ENCODE measurements around the gene CLEC4F.

CLEC4F gene

GRCh38 chr2:70830366-70830765 lies 10.0 kb upstream of the CLEC4F start:
- H3K79me2 ChIP-seq (ENCODE audit: control insufficient read depth, low read length): no peaks in the 10 kb centered on the region
- H3K4me2 ChIP-seq (ENCODE audit: low read length): no peak overlapping the region
- peaks cover 10% of the 10 kb centered on the region for H3K27me3 ChIP-seq (ENCODE audit: control insufficient read depth, low read length)
- H3K9me3 ChIP-seq (ENCODE audit: control insufficient read depth, insufficient read depth, low read length): no peaks in the 10 kb centered on the region
- no peaks in the 10 kb centered on the region for H3K36me3 ChIP-seq (ENCODE audit: control insufficient read depth, low read length)
- H3K27ac ChIP-seq (ENCODE audit: low read depth, low read length): no peak overlapping the region
- no peak overlapping the region for H3K4me3 ChIP-seq (ENCODE audit: low read length)
- H3K9me2 ChIP-seq (replicated peaks; ENCODE audit: control insufficient read depth, low read length): no peaks in the 10 kb centered on the region
- no peaks in the 10 kb centered on the region for H4K20me1 ChIP-seq (ENCODE audit: control insufficient read depth, insufficient read depth, low read depth, low read length)
- H3K4me1 ChIP-seq (ENCODE audit: control insufficient read depth, low read length): no peaks in the 10 kb centered on the region
- no peaks in the 10 kb centered on the region for H3F3A ChIP-seq (ENCODE audit: control insufficient read depth, insufficient read depth)
- TF ChIP-seq EZH2phosphoT487 (IDR thresholded peaks at IDR 0.05; ENCODE audit: borderline replicate concordance, low read length) (no peak), CTCF (IDR thresholded peaks at IDR 0.05; ENCODE audit: low read depth, low read length, poor library complexity, severe bottlenecking) (no peak)

- no peaks in the 10 kb centered on the region for H3F3A ChIP-seq (ENCODE audit: control insufficient read depth, insufficient read depth)
- no peak overlapping the region for H3K27ac ChIP-seq (ENCODE audit: low read depth, low read length)
- no peaks in the 10 kb centered on the region for H3K4me1 ChIP-seq (ENCODE audit: control insufficient read depth, low read length)
- no peaks in the 10 kb centered on the region for H3K9me2 ChIP-seq (replicated peaks; ENCODE audit: control insufficient read depth, low read length)
- no peaks in the 10 kb centered on the region for H3K79me2 ChIP-seq (ENCODE audit: control insufficient read depth, low read length)
- H4K20me1 ChIP-seq (ENCODE audit: control insufficient read depth, insufficient read depth, low read depth, low read length): no peaks in the 10 kb centered on the region
- no peak for TF ChIP-seq EZH2phosphoT487 (IDR thresholded peaks at IDR 0.05; ENCODE audit: borderline replicate concordance, low read length)
- no peak for TF ChIP-seq CTCF (IDR thresholded peaks at IDR 0.05; ENCODE audit: low read depth, low read length, poor library complexity, severe bottlenecking)
- H3K4me2 ChIP-seq (ENCODE audit: low read length): no peak overlapping the region
- H3K4me3 ChIP-seq (ENCODE audit: low read length): no peak overlapping the region
- H3K36me3 ChIP-seq (ENCODE audit: control insufficient read depth, low read length): no peaks in the 10 kb centered on the region
- H3K9me3 ChIP-seq (ENCODE audit: control insufficient read depth, insufficient read depth, low read length): no peaks in the 10 kb centered on the region
- peaks cover 10% of the 10 kb centered on the region for H3K27me3 ChIP-seq (ENCODE audit: control insufficient read depth, low read length)
Observed at GRCh38 chr2:70829916-70830315, 9.5 kb upstream of the CLEC4F start.

- TF ChIP-seq CTCF (IDR thresholded peaks at IDR 0.05; ENCODE audit: low read depth, low read length, poor library complexity, severe bottlenecking): no peak
- no peak for TF ChIP-seq EZH2phosphoT487 (IDR thresholded peaks at IDR 0.05; ENCODE audit: borderline replicate concordance, low read length)
- H3K79me2 ChIP-seq (ENCODE audit: control insufficient read depth, low read length): no peaks in the 10 kb centered on the region
- H3F3A ChIP-seq (ENCODE audit: control insufficient read depth, insufficient read depth): no peaks in the 10 kb centered on the region
- no peak overlapping the region for H3K4me2 ChIP-seq (ENCODE audit: low read length)
- no peaks in the 10 kb centered on the region for H3K36me3 ChIP-seq (ENCODE audit: control insufficient read depth, low read length)
- H3K4me1 ChIP-seq (ENCODE audit: control insufficient read depth, low read length): no peaks in the 10 kb centered on the region
- no peaks in the 10 kb centered on the region for H4K20me1 ChIP-seq (ENCODE audit: control insufficient read depth, insufficient read depth, low read depth, low read length)
- H3K4me3 ChIP-seq (ENCODE audit: low read length): no peak overlapping the region
- H3K27ac ChIP-seq (ENCODE audit: low read depth, low read length): no peak overlapping the region
- peaks cover 10% of the 10 kb centered on the region for H3K27me3 ChIP-seq (ENCODE audit: control insufficient read depth, low read length)
- no peaks in the 10 kb centered on the region for H3K9me2 ChIP-seq (replicated peaks; ENCODE audit: control insufficient read depth, low read length)
- H3K9me3 ChIP-seq (ENCODE audit: control insufficient read depth, insufficient read depth, low read length): no peaks in the 10 kb centered on the region
Observed at GRCh38 chr2:70828914-70829824, 8.8 kb upstream of the CLEC4F start.
